Putamen (tissue), 1 donor: Measurements from ENCODE around the gene SS18L1.

Experiments used
- DNase-seq: peaks from one replicate; pipeline ENCODE4 v3.0.0-alpha.2; 2016; ENCODE audit warnings: low spot score

The SS18L1 gene

GRCh38 chr20:62174021-62174804 lies 30.6 kb downstream of the SS18L1 start:
- no peak for DNase-seq

- no peak for DNase-seq
These were observed 31.5 kb downstream of the SS18L1 start for GRCh38 chr20:62174870-62175624.

GRCh38 chr20:62175711-62176110 lies 32.1 kb downstream of the SS18L1 start:
- no peak for DNase-seq

GRCh38 chr20:62176866-62177265 lies 33.3 kb downstream of the SS18L1 start:
- no peak for DNase-seq

- DNase-seq, result no peak
These were observed 33.7 kb downstream of the SS18L1 start for GRCh38 chr20:62177307-62177706.

- DNase-seq, result no peak
These were observed 35.0 kb downstream of the SS18L1 start for GRCh38 chr20:62178316-62179161.

- DNase-seq, result no peak
These were observed 35.6 kb downstream of the SS18L1 start for GRCh38 chr20:62179162-62179504.

- DNase-seq, result no peak
These were observed 38.2 kb downstream of the SS18L1 start for GRCh38 chr20:62181808-62182207.

- peak; percentile 96 for DNase-seq
These were observed 39.2 kb downstream of the SS18L1 start, which contains the start of gene MTG2 for GRCh38 chr20:62182469-62183425. Gene MTG2, plus strand, starts transcription at chr20:62183028. Its CDS starts 10,393 bp downstream, at chr20:62193421.

GRCh38 chr20:62183426-62184142 lies 40.0 kb downstream of the SS18L1 start:
- DNase-seq, result no peak

- no peak for DNase-seq
These were observed 42.5 kb downstream of the SS18L1 start for GRCh38 chr20:62186096-62186426.

- DNase-seq, result no peak
These were observed 43.6 kb downstream of the SS18L1 start for GRCh38 chr20:62186887-62187866.

- DNase-seq, result no peak
These were observed 47.3 kb downstream of the SS18L1 start for GRCh38 chr20:62190639-62191411.

- no peak for DNase-seq
These were observed 48.4 kb downstream of the SS18L1 start for GRCh38 chr20:62191781-62192559.

- no peak for DNase-seq
These were observed 49.1 kb downstream of the SS18L1 start for GRCh38 chr20:62192635-62193034.

GRCh38 chr20:62193079-62194025 lies 49.8 kb downstream of the SS18L1 start:
- DNase-seq, result no peak

GRCh38 chr20:62195075-62195405 lies 51.5 kb downstream of the SS18L1 start:
- DNase-seq, result no peak
